SH-SY5Y (cell line): ENCODE measurements around the gene OR12D2.

Source experiments
- GATA2 ChIP-seq: IDR thresholded peaks from 2 replicates; pipeline ENCODE4 v1.6.1; 2011; ENCODE audit warnings: mild to moderate bottlenecking, low read depth, low read length
- GATA3 ChIP-seq: IDR thresholded peaks from 2 replicates; pipeline ENCODE4 v1.6.1; 2011; ENCODE audit warnings: low read depth, mild to moderate bottlenecking, low read length, moderate library complexity

- TF ChIP-seq GATA2 (no peak), GATA3 (no peak)
These were observed 31.2 kb downstream of the OR12D2 start for GRCh38 chr6:29426654-29427053.
